HEK293T (cell line): ENCODE measurements around the gene EDIL3.

Experiments used
- ARNT ChIP-seq: fragments of 450-650 bp; IDR thresholded peaks from 2 replicates; pipeline ENCODE4 v1.6.1; 2017; ENCODE audit warnings: mild to moderate bottlenecking
- BHLHE40 ChIP-seq: fragments of 450-650 bp; IDR thresholded peaks from 2 replicates; pipeline ENCODE4 v1.6.1; 2016; ENCODE audit warnings: mild to moderate bottlenecking, moderate library complexity, borderline replicate concordance
- CTBP1 ChIP-seq: fragments of 450-650 bp; IDR thresholded peaks from 2 replicates; pipeline ENCODE4 v1.6.1; 2016; ENCODE audit warnings: borderline replicate concordance
- FOXA1 ChIP-seq: fragments of 450-650 bp; IDR thresholded peaks from 2 replicates; pipeline ENCODE4 v1.6.1; 2016; ENCODE audit warnings: mild to moderate bottlenecking
- FOXM1 ChIP-seq: fragments of 450-650 bp; IDR thresholded peaks from 2 replicates; pipeline ENCODE4 v1.6.1; 2017; ENCODE audit warnings: mild to moderate bottlenecking, borderline replicate concordance
- SP1 ChIP-seq: fragments of 450-650 bp; IDR thresholded peaks from 2 replicates; pipeline ENCODE4 v1.6.1; 2017
- TARDBP ChIP-seq: fragments of 450-650 bp; IDR thresholded peaks from 2 replicates; pipeline ENCODE4 v1.6.1; 2016
- ZNF384 ChIP-seq: fragments of 450-650 bp; IDR thresholded peaks from 2 replicates; pipeline ENCODE4 v1.6.1; 2016

GRCh38 chr5:84213861-84214260 lies 170.8 kb downstream of the EDIL3 start:
- no peak for TF ChIP-seq ARNT
- TF ChIP-seq TARDBP, result no peak
- TF ChIP-seq ZNF384, result no peak
- no peak for TF ChIP-seq BHLHE40
- TF ChIP-seq CTBP1, result no peak
- TF ChIP-seq FOXM1, result no peak
- TF ChIP-seq FOXA1, result no peak
- TF ChIP-seq SP1, result no peak
